DOHH2 (cell line): ENCODE results near the gene EHMT1.
A peak's percentile ranks its signal among the peaks of the same experiment; 100 is the strongest.

Source experiments
- H3F3A ChIP-seq: fragments of 200-600 bp; sonication (generic), shearing (Covaris generic); 2 replicates; pipeline ENCODE4 v1.6.0; 2016; ENCODE audit warnings: antibody characterized with exemption, mild to moderate bottlenecking; ENCODE audit not compliant: control insufficient read depth, insufficient read depth
- H3K27ac ChIP-seq: fragments of 200-600 bp; sonication (generic); 2 replicates; pipeline ENCODE4 v1.5.1; 2014; ENCODE audit warnings: low read depth, mild to moderate bottlenecking, low read length, moderate library complexity
- H3K27me3 ChIP-seq: fragments of 200-600 bp; sonication (generic); 2 replicates; pipeline ENCODE4 v1.6.1; 2014; ENCODE audit warnings: mild to moderate bottlenecking, low read length, mixed read lengths; ENCODE audit not compliant: control insufficient read depth
- H3K36me3 ChIP-seq: fragments of 200-600 bp; sonication (generic); 2 replicates; pipeline ENCODE4 v1.6.1; 2014; ENCODE audit warnings: mild to moderate bottlenecking, low read length, moderate library complexity, mixed read lengths; ENCODE audit not compliant: control insufficient read depth
- H3K4me1 ChIP-seq: fragments of 200-600 bp; sonication (generic); 2 replicates; pipeline ENCODE4 v1.6.1; 2014; ENCODE audit warnings: mild to moderate bottlenecking, low read length, mixed read lengths; ENCODE audit not compliant: control insufficient read depth
- H3K4me2 ChIP-seq: fragments of 200-600 bp; sonication (generic); 2 replicates; pipeline ENCODE4 v1.6.0; 2014; ENCODE audit warnings: mild to moderate bottlenecking, low read length, moderate library complexity
- H3K4me3 ChIP-seq: fragments of 200-600 bp; sonication (generic); 2 replicates; pipeline ENCODE4 v1.5.1; 2014; ENCODE audit warnings: mild to moderate bottlenecking, low read length, mixed read lengths
- H3K79me2 ChIP-seq: fragments of 200-600 bp; sonication (generic); 2 replicates; pipeline ENCODE4 v1.6.1; 2014; ENCODE audit warnings: mild to moderate bottlenecking, low read length, mixed read lengths; ENCODE audit not compliant: control insufficient read depth
- H3K9me2 ChIP-seq: fragments of 200-600 bp; sonication (generic); replicated peaks from 2 replicates; pipeline ENCODE4 v1.6.1; 2014; ENCODE audit warnings: mild to moderate bottlenecking, low read length, mixed read lengths; ENCODE audit not compliant: control insufficient read depth
- H3K9me3 ChIP-seq: fragments of 200-600 bp; sonication (generic); 2 replicates; pipeline ENCODE4 v1.6.1; 2014; ENCODE audit warnings: antibody characterized with exemption, low read length, mixed read lengths; ENCODE audit not compliant: control insufficient read depth, insufficient read depth
- H4K20me1 ChIP-seq: fragments of 200-600 bp; sonication (generic); 2 replicates; pipeline ENCODE4 v1.6.0; 2014; ENCODE audit warnings: low read depth, mild to moderate bottlenecking, antibody characterized with exemption, low read length, moderate library complexity; ENCODE audit not compliant: control insufficient read depth, insufficient read depth
- CTCF ChIP-seq: fragments of 200-600 bp; sonication (generic); IDR thresholded peaks from one replicate; pipeline ENCODE4 v1.5.1; 2014; ENCODE audit warnings: antibody characterized with exemption, mild to moderate bottlenecking, low read depth, low read length; ENCODE audit not compliant: poor library complexity, severe bottlenecking
- EZH2phosphoT487 ChIP-seq: fragments of 200-600 bp; sonication (generic); IDR thresholded peaks from 2 replicates; pipeline ENCODE4 v1.6.1; 2017; ENCODE audit warnings: borderline replicate concordance, mild to moderate bottlenecking, antibody characterized with exemption, low read length, moderate library complexity, mixed read lengths

Gene EHMT1

GRCh38 chr9:137650259-137650658 lies 31.5 kb downstream of the EHMT1 start:
- H3K4me3 ChIP-seq = peak overlapping the region; percentile 64
- H3F3A ChIP-seq = peaks cover 28% of the 10 kb centered on the region
- peak overlapping the region; percentile 95 for H3K27ac ChIP-seq
- H3K9me3 ChIP-seq = no peaks in the 10 kb centered on the region
- H3K4me1 ChIP-seq = peaks cover 100% of the 10 kb centered on the region
- peak overlapping the region; percentile 81 for H3K4me2 ChIP-seq
- TF ChIP-seq EZH2phosphoT487 (no peak), CTCF (no peak)
- no peaks in the 10 kb centered on the region for H3K27me3 ChIP-seq
- peaks cover 82% of the 10 kb centered on the region for H3K36me3 ChIP-seq
- peaks cover 94% of the 10 kb centered on the region for H3K79me2 ChIP-seq
- no peaks in the 10 kb centered on the region for H3K9me2 ChIP-seq
- H4K20me1 ChIP-seq = no peaks in the 10 kb centered on the region

GRCh38 chr9:137650779-137651178 lies 32.0 kb downstream of the EHMT1 start:
- peaks cover 26% of the 10 kb centered on the region for H3F3A ChIP-seq
- H3K9me3 ChIP-seq = no peaks in the 10 kb centered on the region
- no peaks in the 10 kb centered on the region for H4K20me1 ChIP-seq
- peak overlapping the region; percentile 64 for H3K4me3 ChIP-seq
- H3K36me3 ChIP-seq = peaks cover 82% of the 10 kb centered on the region
- H3K9me2 ChIP-seq = no peaks in the 10 kb centered on the region
- H3K27ac ChIP-seq = peak overlapping the region; percentile 95
- peak overlapping the region; percentile 81 for H3K4me2 ChIP-seq
- no peaks in the 10 kb centered on the region for H3K27me3 ChIP-seq
- H3K79me2 ChIP-seq = peaks cover 94% of the 10 kb centered on the region
- no peak for TF ChIP-seq EZH2phosphoT487
- no peak for TF ChIP-seq CTCF
- H3K4me1 ChIP-seq = peaks cover 100% of the 10 kb centered on the region

- Histone ChIP-seq H3K9me2 (no peaks in the 10 kb centered on the region), H3K27me3 (no peaks in the 10 kb centered on the region), H3K9me3 (no peaks in the 10 kb centered on the region), H3K4me3 (no peak overlapping the region), H3F3A (peaks cover 10% of the 10 kb centered on the region), H3K79me2 (peaks cover 100% of the 10 kb centered on the region), H3K4me2 (peak overlapping the region; percentile 65), H4K20me1 (no peaks in the 10 kb centered on the region), H3K36me3 (peaks cover 61% of the 10 kb centered on the region), H3K4me1 (peaks cover 99% of the 10 kb centered on the region), H3K27ac (peak overlapping the region; percentile 62)
- TF ChIP-seq EZH2phosphoT487 = no peak
- no peak for TF ChIP-seq CTCF
These were observed 37.6 kb downstream of the EHMT1 start for GRCh38 chr9:137656416-137656815.
